ENCODE results near the gene DENND5A.
"Not testable (repeated sequence)": the region's sequence is repeated elsewhere in the genome, so short reads cannot be mapped to it uniquely, and the experiment has no call there.

Gene DENND5A

GRCh38 chr11:9126636-9127035 lies 138.5 kb downstream of the DENND5A start:
- Mint-ChIP-seq H3K27ac (no peak overlapping the region), H3K9me3 (no peaks in the 10 kb centered on the region), H3K4me1 (no peaks in the 10 kb centered on the region), H3K27me3 (no peaks in the 10 kb centered on the region), H3K4me3 (no peak overlapping the region)
- DNase-seq = no peak
- no peak for ATAC-seq

- H3K4me1 Mint-ChIP-seq = no peaks in the 10 kb centered on the region
- H3K9me3 Mint-ChIP-seq = no peaks in the 10 kb centered on the region
- no peak for ATAC-seq
These were observed 139.8 kb downstream of the DENND5A start for GRCh38 chr11:9125185-9125886.

GRCh38 chr11:9123595-9124304 lies 141.4 kb downstream of the DENND5A start:
- Mint-ChIP-seq H3K4me1 (no peaks in the 10 kb centered on the region), H3K9me3 (no peaks in the 10 kb centered on the region), H3K4me3 (no peak overlapping the region), H3K27me3 (no peaks in the 10 kb centered on the region), H3K27ac (no peak overlapping the region)
- no peak for ATAC-seq
- no peak for DNase-seq

More at GRCh38 chr11:9125185-9125886, 139.8 kb downstream of the DENND5A start:
- H3K27ac Mint-ChIP-seq = no peak overlapping the region
- DNase-seq = no peak
- no peaks in the 10 kb centered on the region for H3K27me3 Mint-ChIP-seq
- no peak overlapping the region for H3K4me3 Mint-ChIP-seq

- Mint-ChIP-seq H3K27me3 (no peaks in the 10 kb centered on the region), H3K4me3 (no peak overlapping the region), H3K9me3 (no peaks in the 10 kb centered on the region), H3K27ac (no peak overlapping the region), H3K4me1 (no peaks in the 10 kb centered on the region)
- no peak for DNase-seq
- ATAC-seq = no peak
These were observed 143.7 kb downstream of the DENND5A start for GRCh38 chr11:9121469-9121796.

- no peak for DNase-seq
- no peaks in the 10 kb centered on the region for H3K4me1 Mint-ChIP-seq
- H3K4me3 Mint-ChIP-seq = no peak overlapping the region
- no peaks in the 10 kb centered on the region for H3K9me3 Mint-ChIP-seq
- H3K27ac Mint-ChIP-seq = no peak overlapping the region
- no peak for ATAC-seq
- H3K27me3 Mint-ChIP-seq = no peaks in the 10 kb centered on the region
These were observed 144.3 kb downstream of the DENND5A start for GRCh38 chr11:9120664-9121468.

- Mint-ChIP-seq H3K27ac (no peak overlapping the region), H3K4me1 (no peaks in the 10 kb centered on the region), H3K27me3 (no peaks in the 10 kb centered on the region), H3K4me3 (no peak overlapping the region), H3K9me3 (peaks cover 0 to 5% of the 10 kb centered on the region in 2 donors)
- ATAC-seq (no peak), DNase-seq (no peak)
These were observed 146.9 kb downstream of the DENND5A start for GRCh38 chr11:9118277-9118676.

GRCh38 chr11:9112075-9112474 lies 153.1 kb downstream of the DENND5A start:
- no peak for DNase-seq
- H3K27ac Mint-ChIP-seq = no peak overlapping the region
- H3K4me1 Mint-ChIP-seq = no peaks in the 10 kb centered on the region
- H3K9me3 Mint-ChIP-seq = peaks cover 19% of the 10 kb centered on the region in 2 donors
- no peak for ATAC-seq
- no peaks in the 10 kb centered on the region for H3K27me3 Mint-ChIP-seq
- no peak overlapping the region for H3K4me3 Mint-ChIP-seq

GRCh38 chr11:9109858-9110731 lies 155.1 kb downstream of the DENND5A start:
- H3K27ac Mint-ChIP-seq = no peak overlapping the region
- no peak overlapping the region for H3K4me3 Mint-ChIP-seq
- no peaks in the 10 kb centered on the region for H3K4me1 Mint-ChIP-seq
- no peaks in the 10 kb centered on the region for H3K27me3 Mint-ChIP-seq
- H3K9me3 Mint-ChIP-seq = peaks cover 19% of the 10 kb centered on the region in 2 donors
- ATAC-seq = no peak
- DNase-seq = no peak

- H3K27ac Mint-ChIP-seq = peak overlapping the region in 1 of 2 donors; percentile 48
- peaks cover 16% of the 10 kb centered on the region for H3K27me3 Mint-ChIP-seq
- H3K4me3 Mint-ChIP-seq = no peak overlapping the region
These were observed 160.6 kb downstream of the DENND5A start for GRCh38 chr11:9104580-9104979.

GRCh38 chr11:9103542-9104276 lies 161.4 kb downstream of the DENND5A start:
- Mint-ChIP-seq H3K27ac (no peak overlapping the region), H3K27me3 (peaks cover 16% of the 10 kb centered on the region), H3K9me3 (no peaks in the 10 kb centered on the region), H3K4me3 (no peak overlapping the region), H3K4me1 (no peaks in the 10 kb centered on the region)
- DNase-seq (no peak), ATAC-seq (no peak)

More at GRCh38 chr11:9104580-9104979, 160.6 kb downstream of the DENND5A start:
- ATAC-seq (no peak), DNase-seq (no peak)
- H3K9me3 Mint-ChIP-seq = no peaks in the 10 kb centered on the region
- no peaks in the 10 kb centered on the region for H3K4me1 Mint-ChIP-seq

- ATAC-seq = no peak
- H3K4me1 Mint-ChIP-seq = no peaks in the 10 kb centered on the region
These were observed 165.5 kb downstream of the DENND5A start for GRCh38 chr11:9099617-9100016.

GRCh38 chr11:9098455-9098854 lies 166.7 kb downstream of the DENND5A start:
- peaks cover 38% of the 10 kb centered on the region for H3K27me3 Mint-ChIP-seq
- not testable (repeated sequence) for H3K27ac Mint-ChIP-seq, H3K4me1 Mint-ChIP-seq, H3K9me3 Mint-ChIP-seq, H3K4me3 Mint-ChIP-seq, DNase-seq, ATAC-seq

More at GRCh38 chr11:9099617-9100016, 165.5 kb downstream of the DENND5A start:
- H3K27ac Mint-ChIP-seq = no peak overlapping the region
- H3K4me3 Mint-ChIP-seq = no peak overlapping the region
- no peaks in the 10 kb centered on the region for H3K9me3 Mint-ChIP-seq
- no peak for DNase-seq
- H3K27me3 Mint-ChIP-seq = peaks cover 33% of the 10 kb centered on the region

GRCh38 chr11:9097186-9097943 lies 167.8 kb downstream of the DENND5A start:
- not testable (repeated sequence) for ATAC-seq, H3K4me1 Mint-ChIP-seq, H3K27ac Mint-ChIP-seq, H3K9me3 Mint-ChIP-seq, DNase-seq, H3K4me3 Mint-ChIP-seq
- H3K27me3 Mint-ChIP-seq = peaks cover 49% of the 10 kb centered on the region

- H3K4me1 Mint-ChIP-seq = no peaks in the 10 kb centered on the region
- DNase-seq = no peak
- peaks cover 56% of the 10 kb centered on the region for H3K27me3 Mint-ChIP-seq
- no peaks in the 10 kb centered on the region for H3K9me3 Mint-ChIP-seq
- ATAC-seq = no peak
- H3K27ac Mint-ChIP-seq = no peak overlapping the region
- no peak overlapping the region for H3K4me3 Mint-ChIP-seq
These were observed 168.7 kb downstream of the DENND5A start for GRCh38 chr11:9096427-9096826.

Data from stimulated activated naive CD8-positive, alpha-beta T cell treated with anti-CD3 and anti-CD28 coated beads, Interleukin-15, amount 100 ng/mL, for 72 hours (primary cell).